Liver (tissue), 9 donors: Measurements from ENCODE around the gene PIGQ. TPM values are rescaled to one million over a fixed set of nuclear protein-coding genes. Genes with fewer than 3 reads are reported as not detected.

Experiments
- DNase-seq: peaks from one replicate; pipeline ENCODE4 v3.0.0-alpha.2; 2017; ENCODE audit warnings: low spot score
- H3K27ac ChIP-seq, 2 donors: one replicate each; pipeline ENCODE4 v1.7.0; 2013; ENCODE audit warnings: inconsistent platforms in 2 of 2, low read length in 2 of 2, control low read depth in 1 of 2, low read depth in 1 of 2, mild to moderate bottlenecking in 1 of 2
- H3K27me3 ChIP-seq, 4 donors: one replicate each; pipeline versions ENCODE4 v1.6.1 to v1.7.0; 2013; ENCODE audit warnings: low read length in 3 of 4, inconsistent platforms in 1 of 4, mild to moderate bottlenecking in 1 of 4, moderate library complexity in 1 of 4; ENCODE audit not compliant: control insufficient read depth in 4 of 4, insufficient read depth in 4 of 4
- H3K36me3 ChIP-seq, 4 donors: one replicate each; pipeline versions ENCODE4 v1.6.1 to v1.7.0; 2013; ENCODE audit warnings: low read length in 3 of 4, mild to moderate bottlenecking in 3 of 4, low read depth in 1 of 4, moderate library complexity in 1 of 4; ENCODE audit not compliant: control insufficient read depth in 4 of 4, insufficient read depth in 3 of 4
- H3K4me1 ChIP-seq, 4 donors: one replicate each; pipeline versions ENCODE4 v1.6.1 to v1.7.0; 2013; ENCODE audit warnings: low read length in 3 of 4, mild to moderate bottlenecking in 3 of 4, moderate library complexity in 1 of 4; ENCODE audit not compliant: control insufficient read depth in 4 of 4, insufficient read depth in 4 of 4
- H3K4me3 ChIP-seq, 3 donors: one replicate each; pipeline versions ENCODE4 v1.6.1 to v1.7.0; 2013; ENCODE audit warnings: low read length in 3 of 3, control low read depth in 1 of 3, low read depth in 1 of 3, mild to moderate bottlenecking in 1 of 3
- H3K9ac ChIP-seq, 2 donors: one replicate each; pipeline ENCODE4 v1.7.0; 2013; ENCODE audit warnings: low read length in 2 of 2, mild to moderate bottlenecking in 2 of 2, moderate library complexity in 2 of 2, control low read depth in 1 of 2, low read depth in 1 of 2
- H3K9me3 ChIP-seq, 4 donors: one replicate each; pipeline versions ENCODE4 v1.6.1 to v1.7.0; 2013; ENCODE audit warnings: low read length in 3 of 4; ENCODE audit not compliant: control insufficient read depth in 4 of 4
- ATF3 ChIP-seq: IDR thresholded peaks from 2 replicates; pipeline ENCODE4 v1.6.1; 2016; ENCODE audit warnings: antibody characterized with exemption
- EGR1 ChIP-seq, 2 donors: IDR thresholded peaks; 2 replicates each; pipeline ENCODE4 v1.6.1; 2016 to 2018; ENCODE audit warnings: antibody characterized with exemption in 2 of 2, low read depth in 2 of 2
- FOXA1 ChIP-seq: IDR thresholded peaks from 2 replicates; pipeline ENCODE4 v1.6.1; 2016; ENCODE audit warnings: antibody characterized with exemption
- FOXA2 ChIP-seq: IDR thresholded peaks from 2 replicates; pipeline ENCODE4 v1.6.1; 2016; ENCODE audit warnings: antibody characterized with exemption
- GABPA ChIP-seq, 2 donors: IDR thresholded peaks in 1 of 2; conservative IDR thresholded peaks in 1 of 2; 2 replicates each; pipeline ENCODE4 v1.6.1; 2016; ENCODE audit warnings: antibody characterized with exemption in 2 of 2, mild to moderate bottlenecking in 1 of 2, moderate library complexity in 1 of 2
- HNF4G ChIP-seq: IDR thresholded peaks from 2 replicates; pipeline ENCODE4 v1.6.1; 2016; ENCODE audit warnings: antibody characterized with exemption
- JUND ChIP-seq, 2 donors: IDR thresholded peaks; 2 replicates each; pipeline ENCODE4 v1.6.1; 2016; ENCODE audit warnings: antibody characterized with exemption in 2 of 2
- NR2F2 ChIP-seq: IDR thresholded peaks from 2 replicates; pipeline ENCODE4 v1.6.1; 2016; ENCODE audit warnings: antibody characterized with exemption
- RAD21 ChIP-seq, 2 donors: IDR thresholded peaks; 2 replicates each; pipeline ENCODE4 v1.6.1; 2016; ENCODE audit warnings: antibody characterized with exemption in 2 of 2, mild to moderate bottlenecking in 2 of 2
- REST ChIP-seq: IDR thresholded peaks from 2 replicates; pipeline ENCODE4 v1.6.1; 2016; ENCODE audit warnings: antibody characterized with exemption, mild to moderate bottlenecking
- RXRA ChIP-seq, 2 donors: IDR thresholded peaks; 2 replicates each; pipeline ENCODE4 v1.6.1; 2017 to 2018; ENCODE audit warnings: antibody characterized with exemption in 2 of 2, mild to moderate bottlenecking in 1 of 2
- SP1 ChIP-seq: IDR thresholded peaks from 2 replicates; pipeline ENCODE4 v1.6.1; 2018; ENCODE audit warnings: antibody characterized with exemption, mild to moderate bottlenecking
- TAF1 ChIP-seq: conservative IDR thresholded peaks from 2 replicates; pipeline ENCODE4 v1.6.1; 2016; ENCODE audit warnings: antibody characterized with exemption, mild to moderate bottlenecking
- YY1 ChIP-seq: IDR thresholded peaks from 2 replicates; pipeline ENCODE4 v1.6.1; 2016; ENCODE audit warnings: antibody characterized with exemption, mild to moderate bottlenecking
- WGBS: extraction: QIAGEN DNeasy Blood & Tissue Kit; methylation state at CpG from one replicate; pipeline ENCODE4 v1.1.7; 2013; 5-methylcytosine and 5-hydroxymethylcytosine counted together
- polyA plus RNA-seq, 2 donors: library from polyadenylated mRNA; stranded (reverse) in 1 of 2; unstranded in 1 of 2; fragments of 200-250 nt in 1 of 2; fragments of >200 nt in 1 of 2; fragmentation: Nextera tagmentation in 1 of 2; extraction: Ambion mirVana in 1 of 2; gene quantifications; one replicate each; pipeline versions ENCODE4 v1.2.1 to v1.2.3, GENCODE V29; 2013 to 2015
- total RNA-seq, 2 donors: library from RNA; depleted of rRNA; stranded (reverse); fragments of >200 nt; gene quantifications; one replicate each; pipeline ENCODE4 v1.2.3, GENCODE V29; 2014
- TF ChIP-seq, protein P1 (sequence below): fragments of 150-350 bp; IDR thresholded peaks from 2 replicates; pipeline ENCODE4 v1.5.1; 2017; ENCODE audit warnings: improper control_type of control experiment, low read depth, low read length; ENCODE audit not compliant: missing input control
- TF ChIP-seq, protein P2 (sequence below): IDR thresholded peaks from 2 replicates; pipeline ENCODE4 v1.6.1; 2016; ENCODE audit warnings: antibody characterized with exemption
- TF ChIP-seq, protein P3 (sequence below): IDR thresholded peaks from 2 replicates; pipeline ENCODE4 v1.6.1; 2016; ENCODE audit warnings: antibody characterized with exemption
- donor health status: healthy.
- donor health status: healthy.
- donor health status: healthy.
- donor health status: healthy.
- donor health status: healthy.

PIGQ gene
- total and polyA plus RNA-seq, 4 donors: 16.8 to 144 (median 20.6) TPM

DNA sequence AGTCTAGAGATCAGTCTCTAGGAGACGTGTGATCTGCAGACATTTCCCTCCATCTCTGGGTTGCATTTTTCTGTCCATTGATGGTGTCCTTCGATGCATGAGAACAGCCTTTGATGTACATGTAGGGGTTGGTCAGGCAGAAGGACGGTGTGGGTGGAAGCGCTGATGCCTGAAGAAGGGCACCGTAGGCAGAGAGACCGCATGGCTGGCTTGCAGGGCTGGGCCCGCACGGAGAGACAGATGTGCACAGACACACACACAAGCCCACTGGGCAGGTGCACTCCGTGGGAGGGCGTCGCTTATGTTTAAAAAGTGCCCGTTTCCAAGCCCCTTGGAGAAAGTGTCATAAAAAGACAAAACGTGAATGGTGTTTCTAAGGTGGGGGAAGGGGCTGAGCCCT is 45.4 kb downstream of the PIGQ start (continued):
- TF ChIP-seq EGR1 (IDR thresholded peaks at IDR 0.05; ENCODE audit: low read depth in 2 of 2) (no peak), NR2F2 (no peak)

- no peaks in the 10 kb centered on the region for H3K27me3 ChIP-seq
- no peak overlapping the region for H3K9ac ChIP-seq
- H3K9me3 ChIP-seq: no peaks in the 10 kb centered on the region
- peaks cover 0 to 8% (median 3%) of the 10 kb centered on the region in 4 donors for H3K36me3 ChIP-seq
- 90% methylated on average over 39 of the region's 39 CpGs for WGBS
- H3K27ac ChIP-seq: no peak overlapping the region
- DNase-seq: no peak
- TF ChIP-seq YY1 (no peak), ATF3 (no peak), SP1 (no peak)
- TF ChIP-seq, protein P1, sequence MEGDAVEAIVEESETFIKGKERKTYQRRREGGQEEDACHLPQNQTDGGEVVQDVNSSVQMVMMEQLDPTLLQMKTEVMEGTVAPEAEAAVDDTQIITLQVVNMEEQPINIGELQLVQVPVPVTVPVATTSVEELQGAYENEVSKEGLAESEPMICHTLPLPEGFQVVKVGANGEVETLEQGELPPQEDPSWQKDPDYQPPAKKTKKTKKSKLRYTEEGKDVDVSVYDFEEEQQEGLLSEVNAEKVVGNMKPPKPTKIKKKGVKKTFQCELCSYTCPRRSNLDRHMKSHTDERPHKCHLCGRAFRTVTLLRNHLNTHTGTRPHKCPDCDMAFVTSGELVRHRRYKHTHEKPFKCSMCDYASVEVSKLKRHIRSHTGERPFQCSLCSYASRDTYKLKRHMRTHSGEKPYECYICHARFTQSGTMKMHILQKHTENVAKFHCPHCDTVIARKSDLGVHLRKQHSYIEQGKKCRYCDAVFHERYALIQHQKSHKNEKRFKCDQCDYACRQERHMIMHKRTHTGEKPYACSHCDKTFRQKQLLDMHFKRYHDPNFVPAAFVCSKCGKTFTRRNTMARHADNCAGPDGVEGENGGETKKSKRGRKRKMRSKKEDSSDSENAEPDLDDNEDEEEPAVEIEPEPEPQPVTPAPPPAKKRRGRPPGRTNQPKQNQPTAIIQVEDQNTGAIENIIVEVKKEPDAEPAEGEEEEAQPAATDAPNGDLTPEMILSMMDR: no peak
- H3K4me3 ChIP-seq: no peak overlapping the region
- peaks cover 0 to 18% (median 9%) of the 10 kb centered on the region in 4 donors for H3K4me1 ChIP-seq
Observed at GRCh38 chr16:616733-617586, 47.2 kb downstream of the PIGQ start.

DNA sequence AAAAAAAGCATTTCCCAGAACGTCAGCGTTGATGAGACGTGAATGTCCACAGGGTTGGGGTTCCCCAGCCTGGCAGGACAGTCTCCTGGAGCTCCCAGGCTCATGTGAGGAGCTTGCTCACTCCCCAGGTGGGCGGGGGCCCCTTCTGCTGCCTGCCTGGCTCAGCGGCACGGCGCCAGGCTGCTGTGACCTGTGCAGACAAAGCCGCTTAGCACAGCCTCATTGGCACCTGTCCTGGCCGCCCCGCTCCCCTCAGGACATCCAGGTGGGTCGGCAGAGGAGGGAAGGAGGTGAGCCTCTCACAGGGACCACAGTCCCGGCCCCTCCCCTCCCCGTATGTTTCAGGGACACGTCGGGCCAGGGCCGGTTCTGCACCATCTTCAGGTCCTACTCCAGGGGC is 48.1 kb downstream of the PIGQ start:
- H3K9ac ChIP-seq: no peak overlapping the region
- no peak for DNase-seq
- peaks cover 0 to 8% (median 3%) of the 10 kb centered on the region in 4 donors for H3K36me3 ChIP-seq
- H3K9me3 ChIP-seq: no peaks in the 10 kb centered on the region
- no peak for TF ChIP-seq RXRA (IDR thresholded peaks at IDR 0.05)
- TF ChIP-seq, protein P2, sequence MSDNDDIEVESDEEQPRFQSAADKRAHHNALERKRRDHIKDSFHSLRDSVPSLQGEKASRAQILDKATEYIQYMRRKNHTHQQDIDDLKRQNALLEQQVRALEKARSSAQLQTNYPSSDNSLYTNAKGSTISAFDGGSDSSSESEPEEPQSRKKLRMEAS: no peak
- TF ChIP-seq JUND (IDR thresholded peaks at IDR 0.05): no peak
- no peak for TF ChIP-seq REST
- no peak for TF ChIP-seq FOXA2
- no peak for TF ChIP-seq RAD21 (IDR thresholded peaks at IDR 0.05)
- TF ChIP-seq, protein P1: no peak
- no peak for TF ChIP-seq ATF3
- no peak for TF ChIP-seq SP1
- no peak for TF ChIP-seq GABPA (IDR thresholded peaks at IDR 0.05 in 1 of 2, conservative IDR thresholded peaks at IDR 0.05 in 1 of 2)
- no peak for TF ChIP-seq TAF1
- no peak for TF ChIP-seq NR2F2
- TF ChIP-seq HNF4G: no peak
- TF ChIP-seq EGR1 (IDR thresholded peaks at IDR 0.05; ENCODE audit: low read depth in 2 of 2): no peak
- TF ChIP-seq, protein P3, sequence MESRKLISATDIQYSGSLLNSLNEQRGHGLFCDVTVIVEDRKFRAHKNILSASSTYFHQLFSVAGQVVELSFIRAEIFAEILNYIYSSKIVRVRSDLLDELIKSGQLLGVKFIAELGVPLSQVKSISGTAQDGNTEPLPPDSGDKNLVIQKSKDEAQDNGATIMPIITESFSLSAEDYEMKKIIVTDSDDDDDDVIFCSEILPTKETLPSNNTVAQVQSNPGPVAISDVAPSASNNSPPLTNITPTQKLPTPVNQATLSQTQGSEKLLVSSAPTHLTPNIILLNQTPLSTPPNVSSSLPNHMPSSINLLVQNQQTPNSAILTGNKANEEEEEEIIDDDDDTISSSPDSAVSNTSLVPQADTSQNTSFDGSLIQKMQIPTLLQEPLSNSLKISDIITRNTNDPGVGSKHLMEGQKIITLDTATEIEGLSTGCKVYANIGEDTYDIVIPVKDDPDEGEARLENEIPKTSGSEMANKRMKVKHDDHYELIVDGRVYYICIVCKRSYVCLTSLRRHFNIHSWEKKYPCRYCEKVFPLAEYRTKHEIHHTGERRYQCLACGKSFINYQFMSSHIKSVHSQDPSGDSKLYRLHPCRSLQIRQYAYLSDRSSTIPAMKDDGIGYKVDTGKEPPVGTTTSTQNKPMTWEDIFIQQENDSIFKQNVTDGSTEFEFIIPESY: no peak
- TF ChIP-seq FOXA1: no peak
- WGBS: 95% methylated on average over 16 of the region's 16 CpGs
- H3K27ac ChIP-seq: no peak overlapping the region
- H3K27me3 ChIP-seq: no peaks in the 10 kb centered on the region
- no peak overlapping the region for H3K4me3 ChIP-seq
- peaks cover 0 to 18% (median 9%) of the 10 kb centered on the region in 4 donors for H3K4me1 ChIP-seq
